HG03139 (cell line): ENCODE results near the gene WDR62.
"Not testable (repeated sequence)": the region's sequence is repeated elsewhere in the genome, so short reads cannot be mapped to it uniquely, and the experiment has no call there.

Source experiments
- ATAC-seq: cut with Tn5 transposase; IDR thresholded peaks from one replicate; pipeline ENCODE4 v1.9.1; 2021; ENCODE audit not compliant: unreplicated experiment

WDR62 gene

DNA sequence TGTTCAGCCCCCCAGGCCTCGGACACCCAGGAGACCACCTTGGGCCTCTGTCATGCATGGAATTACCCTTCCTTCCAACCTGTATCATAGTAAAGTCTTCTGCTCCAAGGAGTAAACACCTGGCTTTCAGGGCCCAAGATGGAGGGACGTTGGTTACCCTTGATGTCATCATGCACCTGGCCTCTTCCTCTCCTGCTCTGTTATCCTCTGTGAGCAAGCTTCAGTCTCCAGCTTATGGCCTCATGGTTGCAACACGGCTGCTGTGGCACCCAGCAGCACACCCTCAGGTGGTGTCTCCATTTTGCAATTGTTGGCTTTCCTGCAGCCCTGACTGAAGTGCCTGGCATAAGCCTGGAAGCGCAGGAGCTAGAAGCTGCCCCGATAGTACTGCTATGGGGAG, 52.3 kb downstream of the WDR62 start:
- no peak for ATAC-seq

DNA sequence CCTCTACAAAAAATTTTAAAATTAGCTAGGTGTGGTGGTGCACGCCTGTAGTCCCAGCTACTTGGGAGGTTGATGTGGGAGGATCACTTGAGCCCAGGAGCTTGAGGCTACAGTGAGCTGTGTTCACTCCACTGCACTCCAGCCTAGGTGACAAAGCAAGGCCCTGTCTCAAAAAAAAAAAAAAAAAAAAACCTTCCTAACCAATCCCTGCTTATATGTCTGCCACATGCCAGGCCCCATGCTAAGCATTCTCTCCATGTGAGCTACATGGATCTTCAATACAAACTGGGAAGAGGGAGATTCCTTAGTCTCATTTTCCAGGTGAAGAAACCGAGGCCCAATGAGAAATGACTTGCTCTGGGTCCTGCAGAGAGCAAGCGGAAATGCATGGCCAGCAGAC, 54.0 kb downstream of the WDR62 start:
- no peak for ATAC-seq

DNA sequence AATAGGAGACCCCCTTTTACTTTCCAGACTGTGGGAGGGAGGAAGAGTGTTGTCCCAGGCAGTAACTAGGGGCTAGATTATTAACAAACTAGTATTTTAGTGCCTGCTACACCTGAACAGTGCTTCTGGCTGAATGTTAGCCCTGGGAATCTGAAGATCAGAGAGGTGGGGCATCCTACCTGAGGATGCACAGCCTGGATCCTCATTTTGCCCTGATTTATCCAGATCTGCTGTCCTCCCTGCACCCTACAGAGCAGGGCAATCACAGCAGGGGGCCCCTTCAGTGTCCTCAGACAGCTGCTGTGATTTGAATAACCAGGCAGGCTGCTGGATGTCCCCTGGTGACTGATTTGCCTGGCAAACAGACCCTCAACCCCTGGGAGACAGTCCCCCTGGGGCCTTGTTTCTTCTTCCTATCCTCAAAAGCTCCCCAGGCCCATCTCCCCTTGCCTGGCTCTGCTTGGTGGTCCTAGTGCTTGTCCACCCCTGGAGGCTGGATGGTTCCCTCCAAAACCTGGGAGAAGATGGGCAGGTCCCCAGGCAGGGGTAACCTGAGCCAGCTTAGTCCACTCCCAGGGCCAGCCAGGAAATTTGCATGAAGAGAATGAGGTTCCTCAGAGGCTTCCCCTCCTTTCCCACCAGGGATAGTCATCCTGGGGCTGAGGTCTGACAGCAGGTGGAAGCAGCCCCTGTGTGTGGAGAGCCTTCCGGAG, 55.9 kb downstream of the WDR62 start, which contains the start of gene OVOL3:
Gene OVOL3 (plus strand): TSS at position 657 of the 713 bp plus-strand sequence. CDS start 60 bp downstream, outside the sequence.
- no peak for ATAC-seq

DNA sequence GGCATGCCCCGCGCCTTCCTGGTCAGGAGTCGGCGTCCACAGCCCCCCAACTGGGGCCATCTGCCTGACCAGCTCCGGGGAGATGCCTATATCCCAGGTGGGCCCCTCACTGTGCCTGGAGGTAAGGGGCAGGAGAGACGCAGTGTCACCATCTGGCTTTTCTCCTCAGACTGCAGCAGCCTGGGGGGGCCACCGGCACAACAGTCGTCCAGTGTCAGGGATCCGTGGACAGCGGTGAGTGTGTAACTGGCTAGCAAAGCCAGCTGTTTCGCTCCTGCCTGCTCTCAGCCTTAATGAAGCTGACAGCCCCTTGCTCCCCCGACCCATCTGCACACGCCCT, 56.5 kb downstream of the WDR62 start:
- ATAC-seq: no peak

DNA sequence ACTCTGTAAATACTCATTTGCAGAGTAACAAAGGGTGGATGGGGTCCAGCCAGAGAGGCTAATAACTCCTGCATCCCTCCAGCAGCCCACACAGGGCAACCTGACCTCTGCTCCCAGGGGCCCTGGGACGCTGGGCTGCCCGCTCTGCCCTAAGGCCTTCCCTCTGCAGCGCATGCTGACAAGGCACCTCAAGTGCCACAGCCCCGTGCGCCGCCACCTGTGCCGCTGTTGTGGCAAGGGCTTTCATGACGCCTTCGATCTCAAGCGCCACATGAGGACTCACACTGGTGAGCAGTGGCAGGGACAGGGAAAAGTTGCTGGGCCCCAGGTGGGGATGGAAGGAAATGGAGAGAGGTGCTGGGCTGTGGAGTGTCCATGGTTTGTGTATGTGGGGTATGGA, 58.0 kb downstream of the WDR62 start:
- no peak for ATAC-seq

DNA sequence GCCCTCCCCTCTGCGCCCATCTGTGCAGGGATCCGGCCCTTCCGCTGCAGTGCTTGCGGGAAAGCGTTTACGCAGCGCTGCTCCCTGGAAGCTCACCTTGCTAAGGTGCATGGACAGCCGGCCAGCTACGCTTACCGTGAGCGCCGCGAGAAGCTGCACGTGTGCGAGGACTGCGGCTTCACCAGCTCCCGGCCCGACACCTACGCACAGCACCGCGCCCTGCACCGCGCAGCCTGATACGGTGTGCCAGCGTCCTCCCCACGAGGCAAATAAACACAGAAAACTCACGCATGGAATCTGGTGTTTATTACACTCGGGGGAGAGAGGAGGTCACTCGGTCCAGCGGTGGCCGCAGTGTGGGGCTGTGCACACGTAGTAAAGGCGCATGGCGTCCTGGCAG, 58.7 kb downstream of the WDR62 start:
- no peak for ATAC-seq

DNA sequence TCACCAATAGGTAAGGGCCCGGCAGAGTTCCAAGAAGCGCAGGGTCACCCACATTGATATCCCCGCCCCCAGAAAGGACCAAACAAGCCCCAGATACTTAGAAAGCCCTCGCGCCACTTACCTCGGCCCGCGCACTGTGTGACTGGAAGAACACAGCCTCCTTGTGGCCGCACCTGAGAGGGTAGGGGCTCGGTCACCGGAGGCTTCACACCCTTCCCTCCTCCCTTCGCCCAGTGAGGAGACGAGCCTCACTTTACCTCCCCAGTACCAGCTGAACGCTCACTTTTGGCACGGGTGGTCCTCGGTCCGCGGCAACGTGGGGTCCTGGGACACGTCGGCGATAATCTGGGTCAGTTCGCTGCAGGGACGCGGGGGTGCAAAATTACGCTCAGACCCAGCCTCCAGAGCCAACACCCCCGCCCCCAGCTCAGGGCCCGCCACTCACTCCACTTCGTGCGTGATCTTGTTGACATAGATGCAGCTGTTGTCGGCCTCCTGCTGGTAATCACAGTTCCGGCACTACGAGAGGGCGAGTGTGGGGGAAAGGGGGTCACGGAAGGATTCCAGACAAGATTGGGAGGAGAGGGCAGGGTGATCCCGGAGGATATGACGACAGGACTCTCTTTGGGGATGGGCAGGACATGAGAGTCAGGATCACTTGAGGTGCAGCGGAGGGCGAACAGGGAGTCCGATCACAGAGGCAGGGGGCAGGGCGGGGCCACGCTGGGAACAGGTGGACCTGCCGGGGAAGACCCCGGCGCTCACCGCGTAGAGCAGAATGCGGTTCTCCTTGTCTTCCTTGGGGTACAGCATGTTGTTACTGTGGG, 59.4 kb downstream of the WDR62 start:
- ATAC-seq: no peak

DNA sequence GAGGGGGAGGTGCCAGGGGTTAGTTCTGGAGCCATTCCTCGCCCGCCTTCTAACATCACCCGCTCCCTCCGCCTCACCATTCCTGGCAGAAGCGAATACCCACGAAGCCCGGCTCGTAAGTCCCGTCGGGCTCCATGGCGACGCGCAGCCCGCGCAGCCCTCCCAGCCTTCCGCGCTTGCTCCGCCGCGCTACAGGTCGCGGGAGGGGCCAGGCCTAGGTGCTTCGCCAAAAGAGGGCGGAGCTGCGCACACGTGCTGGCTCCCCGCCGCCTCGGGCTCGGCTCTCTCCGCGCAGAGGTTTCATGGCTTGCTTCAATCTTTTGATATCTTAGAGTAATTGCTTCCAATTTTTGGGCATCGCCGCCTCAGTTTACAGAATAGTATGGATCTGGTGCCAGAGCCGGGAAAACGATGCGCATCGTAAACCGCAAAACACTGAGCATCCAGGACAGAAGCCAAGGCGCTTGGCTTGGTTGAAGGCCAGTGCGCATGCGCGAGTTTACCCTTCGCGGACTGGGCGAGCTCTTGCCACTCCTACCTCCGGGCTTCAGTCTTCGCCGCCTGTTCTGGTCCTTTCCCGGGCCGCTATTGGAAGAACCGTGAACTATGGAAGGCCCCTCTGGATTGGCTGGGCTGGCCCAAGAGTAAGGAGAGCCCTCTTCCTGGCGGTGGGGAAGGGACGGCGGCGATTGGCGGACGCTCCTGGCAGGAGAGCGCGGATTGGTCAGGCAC, 60.2 kb downstream of the WDR62 start, which contains the start of gene POLR2I:
Gene POLR2I (minus strand): TSS at position 155 of the 732 bp plus-strand sequence. CDS start 19 bp downstream, at position 136.
- ATAC-seq: peak; percentile 76

DNA sequence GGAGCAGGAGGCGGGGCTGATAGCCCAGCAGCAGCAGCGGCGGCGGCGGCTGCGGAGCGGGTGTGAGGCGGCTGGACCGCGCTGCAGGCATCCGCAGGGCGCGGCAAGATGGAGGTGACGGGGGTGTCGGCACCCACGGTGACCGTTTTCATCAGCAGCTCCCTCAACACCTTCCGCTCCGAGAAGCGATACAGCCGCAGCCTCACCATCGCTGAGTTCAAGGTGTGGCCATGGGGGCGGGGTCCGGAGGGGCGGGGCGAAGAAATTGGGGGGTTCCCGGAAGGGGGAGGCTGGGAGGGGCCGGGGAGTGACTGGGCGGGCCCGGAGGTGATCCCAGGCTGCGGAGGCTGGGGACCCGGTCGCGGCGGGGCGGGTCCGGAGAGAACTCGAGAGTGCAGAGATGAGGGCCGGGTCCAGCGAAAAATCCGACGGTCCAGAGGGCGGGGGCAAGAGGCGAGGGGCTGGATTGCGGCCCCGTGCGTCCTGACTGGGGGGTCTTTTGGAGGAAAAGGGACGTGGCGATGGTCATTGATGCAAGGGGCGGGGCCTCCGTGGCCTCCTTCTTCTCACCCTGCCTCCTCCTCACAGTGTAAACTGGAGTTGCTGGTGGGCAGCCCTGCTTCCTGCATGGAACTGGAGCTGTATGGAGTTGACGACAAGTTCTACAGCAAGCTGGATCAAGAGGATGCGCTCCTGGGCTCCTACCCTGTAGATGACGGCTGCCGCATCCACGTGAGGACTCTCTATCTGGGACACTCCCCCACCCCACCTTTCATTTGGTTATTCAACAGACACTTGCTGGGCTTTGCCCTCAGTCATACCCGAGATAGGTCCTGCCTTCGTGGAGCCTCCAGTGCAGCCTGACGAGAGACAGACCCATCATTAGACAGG, 61.0 kb downstream of the WDR62 start, which contains the start of gene TBCB:
Gene TBCB (plus strand): TSS at position 16 of the 891 bp plus-strand sequence. CDS start 93 bp downstream, at position 109.
- no peak for ATAC-seq

DNA sequence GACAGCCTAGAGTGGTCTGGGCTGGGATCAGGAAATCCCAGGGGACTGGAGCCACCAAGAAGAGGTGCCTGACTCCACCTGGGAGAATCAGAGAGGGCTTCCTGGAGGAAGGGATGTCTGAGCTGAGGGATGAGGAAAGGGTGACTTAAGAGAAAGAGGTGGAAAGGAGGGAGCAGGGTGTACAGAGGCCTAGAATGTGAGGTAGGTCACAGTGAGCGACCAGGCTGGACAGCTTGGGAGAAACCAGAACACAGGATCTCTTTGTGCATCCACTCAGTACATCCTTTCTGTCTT, 61.6 kb downstream of the WDR62 start:
- no peak for ATAC-seq

DNA sequence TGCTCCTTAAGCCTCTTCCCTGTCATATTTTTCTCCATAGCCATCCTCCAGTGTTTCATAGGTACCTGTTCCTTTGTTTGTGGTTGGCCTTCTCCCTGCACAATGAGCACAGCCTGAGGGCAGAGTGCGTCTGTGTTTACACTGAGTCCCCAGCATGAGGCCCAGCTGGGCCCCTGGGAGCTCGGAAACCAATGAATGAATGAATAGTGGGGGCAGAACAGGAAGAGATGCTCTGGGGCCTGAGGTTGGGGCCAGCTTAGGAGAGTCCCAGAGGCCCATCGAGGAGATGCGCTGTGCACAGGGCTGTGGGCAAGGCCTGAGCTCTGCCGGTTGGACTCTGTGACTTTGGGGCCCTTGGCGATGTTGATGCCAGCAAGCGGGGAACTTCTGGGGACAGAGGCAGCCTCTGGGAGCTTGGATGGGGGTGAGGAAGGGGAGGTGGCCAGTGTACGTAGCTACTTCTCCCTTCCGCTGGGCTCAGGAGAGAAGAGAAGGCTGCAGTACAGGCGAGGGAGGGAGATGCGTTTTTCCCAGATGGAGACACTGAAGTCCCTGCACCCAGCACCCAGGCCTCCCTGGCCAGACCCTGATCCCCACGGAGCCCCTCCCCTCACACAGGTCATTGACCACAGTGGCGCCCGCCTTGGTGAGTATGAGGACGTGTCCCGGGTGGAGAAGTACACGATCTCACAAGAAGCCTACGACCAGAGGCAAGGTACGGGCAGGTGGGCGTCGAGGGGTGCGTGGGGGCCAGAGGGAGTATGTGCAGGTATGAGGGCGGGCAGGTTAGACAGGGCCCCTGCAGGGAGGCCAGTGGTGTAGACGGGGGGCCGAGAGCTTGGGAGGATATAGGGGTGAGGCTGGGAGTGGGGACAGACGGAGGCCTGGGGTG, 65.6 kb downstream of the WDR62 start:
- ATAC-seq: no peak

DNA sequence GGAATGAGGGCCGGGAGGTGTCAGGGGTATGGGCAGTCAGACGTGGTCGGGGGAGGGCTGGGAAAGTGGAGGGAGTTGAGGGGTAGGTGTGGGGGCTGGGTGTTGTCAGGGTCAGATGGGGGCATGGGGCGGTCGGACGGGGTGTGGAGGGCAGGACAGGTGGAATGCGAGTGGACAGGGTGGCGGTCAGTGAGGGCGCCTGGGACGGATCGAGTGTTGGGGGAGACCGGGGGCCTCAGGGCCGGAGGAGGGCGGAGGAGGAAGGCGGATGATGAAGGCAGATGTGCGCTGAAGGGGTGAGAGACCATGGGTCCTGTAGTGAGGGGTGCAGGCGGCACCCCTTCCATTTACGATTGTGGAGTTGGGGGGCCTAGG, 66.3 kb downstream of the WDR62 start:
- ATAC-seq: no peak

DNA sequence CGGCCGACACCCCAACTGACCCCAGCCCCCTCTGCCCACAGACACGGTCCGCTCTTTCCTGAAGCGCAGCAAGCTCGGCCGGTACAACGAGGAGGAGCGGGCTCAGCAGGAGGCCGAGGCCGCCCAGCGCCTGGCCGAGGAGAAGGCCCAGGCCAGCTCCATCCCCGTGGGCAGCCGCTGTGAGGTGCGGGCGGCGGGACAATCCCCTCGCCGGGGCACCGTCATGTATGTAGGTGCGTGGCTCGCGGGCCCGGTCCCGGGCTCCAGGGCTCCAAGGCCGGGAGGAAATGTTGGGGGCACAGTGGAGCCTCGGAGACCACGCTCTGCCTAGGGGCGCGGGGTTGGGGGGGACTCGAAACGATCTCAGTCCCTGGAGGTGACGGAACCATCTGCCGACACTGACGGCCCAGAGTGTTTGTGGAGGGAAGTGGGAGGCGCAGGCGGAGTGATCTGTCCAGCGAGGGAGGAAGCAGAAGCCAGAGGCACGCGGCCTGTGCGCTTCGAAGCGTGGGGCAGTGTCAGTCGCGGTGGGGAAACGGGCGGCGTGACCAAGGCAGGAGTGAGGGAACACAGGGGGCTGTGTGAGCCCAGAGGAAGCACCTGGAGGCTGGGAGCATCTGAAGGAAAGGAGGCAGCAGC, 66.9 kb downstream of the WDR62 start:
- ATAC-seq: no peak

DNA sequence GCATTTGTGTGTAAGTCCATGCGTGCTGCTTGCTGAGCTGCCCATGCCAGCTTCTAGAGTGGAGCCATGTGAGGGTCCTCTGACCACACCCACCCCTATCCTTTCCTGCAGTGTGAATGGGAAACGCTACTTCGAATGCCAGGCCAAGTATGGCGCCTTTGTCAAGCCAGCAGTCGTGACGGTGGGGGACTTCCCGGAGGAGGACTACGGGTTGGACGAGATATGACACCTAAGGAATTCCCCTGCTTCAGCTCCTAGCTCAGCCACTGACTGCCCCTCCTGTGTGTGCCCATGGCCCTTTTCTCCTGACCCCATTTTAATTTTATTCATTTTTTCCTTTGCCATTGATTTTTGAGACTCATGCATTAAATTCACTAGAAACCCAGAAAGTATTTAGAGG, 70.9 kb downstream of the WDR62 start:
- ATAC-seq: no peak

DNA sequence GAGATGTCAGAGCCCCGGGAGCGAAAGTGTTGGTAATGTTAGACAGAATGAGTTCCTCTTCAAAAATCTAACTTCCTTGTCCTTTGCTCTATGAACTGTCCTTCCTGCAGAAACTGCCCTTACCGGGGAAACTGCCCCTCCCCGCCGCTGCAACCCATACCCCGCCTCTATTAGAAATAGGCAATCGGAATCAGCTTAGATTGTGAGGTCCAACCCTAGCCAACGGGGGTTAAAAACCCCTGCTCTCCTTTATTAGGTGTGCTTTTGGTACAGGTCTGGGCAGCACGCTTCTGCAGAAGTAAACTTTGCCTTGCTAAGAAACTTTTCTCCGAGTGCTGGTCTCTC, 73.7 kb downstream of the WDR62 start:
- ATAC-seq: no peak

DNA sequence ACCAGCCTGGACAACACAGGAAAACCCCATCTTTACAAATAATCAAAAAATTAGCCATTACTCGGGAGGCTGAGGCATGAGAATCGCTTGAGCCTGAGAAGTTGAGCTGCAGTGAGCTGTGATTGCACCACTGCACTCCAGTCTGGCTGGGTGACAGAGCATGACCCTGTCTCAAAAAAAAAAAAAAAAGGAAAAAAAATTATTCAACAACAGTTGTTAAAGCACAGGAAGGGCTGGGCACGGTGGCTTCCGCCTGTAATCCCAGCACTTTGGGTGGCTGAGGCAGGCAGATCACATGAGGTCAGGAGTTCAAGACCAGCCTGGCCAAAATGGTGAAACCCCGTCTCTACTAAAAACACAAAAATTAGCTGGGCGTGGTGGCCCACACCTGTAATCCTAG, 76.5 kb downstream of the WDR62 start:
- not testable (repeated sequence) for ATAC-seq

DNA sequence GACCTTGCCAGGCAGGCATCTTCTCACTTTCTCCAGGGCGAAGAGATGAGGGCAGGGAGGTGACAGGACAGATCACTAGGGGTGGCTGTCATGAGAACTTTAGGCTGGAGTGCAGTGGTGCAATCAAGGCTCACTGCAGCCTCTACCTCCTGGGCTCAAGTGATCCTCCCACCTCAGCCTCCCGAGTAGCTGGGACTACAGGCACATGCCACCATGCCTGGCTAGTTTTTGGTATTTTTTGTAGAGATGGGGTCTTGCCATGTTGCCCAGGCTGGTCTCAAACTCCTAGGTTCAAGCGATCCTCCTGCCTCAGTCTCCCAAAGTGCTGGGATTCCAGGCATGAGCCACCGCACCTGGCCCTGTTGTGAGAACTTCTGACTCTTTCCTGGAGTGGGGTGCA, 80.2 kb downstream of the WDR62 start:
- not testable (repeated sequence) for ATAC-seq

DNA sequence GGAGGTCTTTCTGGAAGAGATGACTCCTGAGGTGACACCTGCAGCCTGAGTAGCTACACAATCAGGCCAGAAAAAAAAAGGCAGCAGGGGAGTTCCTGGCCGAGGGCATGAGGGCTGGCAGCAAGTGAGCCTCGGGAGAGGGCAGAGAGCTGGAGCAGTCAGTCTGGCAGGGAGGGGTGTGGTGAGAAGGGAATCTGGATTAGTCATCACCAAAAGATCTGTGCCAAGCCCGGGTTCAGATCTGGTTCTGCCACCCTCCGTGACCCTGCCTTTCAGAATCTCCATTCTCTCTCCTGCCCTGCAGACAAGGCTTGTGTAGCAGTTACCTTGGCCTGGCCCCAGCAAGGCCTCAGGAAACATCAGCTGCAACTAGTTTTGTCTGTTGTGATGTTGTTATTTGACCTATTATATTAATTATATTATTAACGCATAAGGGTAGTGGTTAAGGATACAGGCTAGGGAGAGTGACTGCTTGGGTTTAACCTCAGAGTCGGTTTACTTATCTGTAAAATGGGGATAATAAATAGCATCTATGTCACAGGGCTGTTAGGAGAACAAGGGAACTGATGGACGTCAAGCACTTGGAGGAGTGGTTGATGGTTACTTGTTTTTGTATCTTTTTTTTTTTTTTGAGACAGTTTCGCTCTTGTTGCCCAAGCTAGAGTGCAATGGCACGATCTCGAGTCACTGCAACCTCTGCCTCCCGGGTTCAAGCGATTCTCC, 82.4 kb downstream of the WDR62 start:
- ATAC-seq: no peak

DNA sequence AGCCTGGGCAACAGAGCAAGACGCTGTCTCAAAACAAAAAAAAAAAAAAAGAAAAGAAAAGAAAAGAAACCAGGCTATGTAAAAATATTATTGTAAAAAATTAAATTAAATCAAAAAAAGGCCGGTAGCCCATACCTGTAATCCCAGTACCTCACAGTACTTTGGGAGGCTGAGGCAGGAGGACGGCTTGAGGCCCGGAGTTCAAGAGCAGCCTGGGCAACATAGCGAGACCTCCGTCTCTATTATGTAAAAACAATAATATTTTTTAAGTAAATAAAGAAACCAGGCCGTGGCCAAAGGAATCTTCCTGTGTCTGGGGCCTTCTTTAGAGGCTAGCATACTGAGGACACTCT, 84.4 kb downstream of the WDR62 start:
- ATAC-seq: no peak
